Endothelial cell (in vitro differentiated cells): ENCODE data around the gene PDE10A. TPM values are rescaled to one million over a fixed set of nuclear protein-coding genes. Genes with fewer than 3 reads are reported as not detected.

Source experiments
- DNase-seq: peaks from one replicate; pipeline ENCODE4 v3.0.0; 2021; ENCODE audit warnings: low spot score
- H3K27ac Mint-ChIP-seq: one replicate; pipeline ENCODE4 v1.8.0; 2021; ENCODE audit warnings: mixed read lengths, inconsistent platforms; ENCODE audit not compliant: unreplicated experiment
- H3K27me3 Mint-ChIP-seq: one replicate; pipeline ENCODE4 v1.8.0; 2021; ENCODE audit warnings: mild to moderate bottlenecking, moderate library complexity, mixed read lengths, inconsistent platforms; ENCODE audit not compliant: unreplicated experiment
- H3K36me3 Mint-ChIP-seq: one replicate; pipeline ENCODE4 v1.8.0; 2021; ENCODE audit warnings: mild to moderate bottlenecking, low read depth, mixed read lengths, inconsistent platforms; ENCODE audit not compliant: unreplicated experiment
- H3K4me1 Mint-ChIP-seq: one replicate; pipeline ENCODE4 v1.8.0; 2021; ENCODE audit warnings: mild to moderate bottlenecking, mixed read lengths, inconsistent platforms; ENCODE audit not compliant: unreplicated experiment
- H3K4me3 Mint-ChIP-seq: one replicate; pipeline ENCODE4 v1.8.0; 2021; ENCODE audit warnings: mild to moderate bottlenecking, mixed read lengths, inconsistent platforms; ENCODE audit not compliant: unreplicated experiment
- H3K9me3 Mint-ChIP-seq: one replicate; pipeline ENCODE4 v1.8.0; 2021; ENCODE audit warnings: mixed read lengths, inconsistent platforms; ENCODE audit not compliant: unreplicated experiment
- CTCF ChIP-seq: fragments of 200-600 bp; sonication (generic); IDR thresholded peaks from one replicate; pipeline ENCODE4 v1.5.0; 2021; ENCODE audit warnings: antibody characterized with exemption; ENCODE audit not compliant: unreplicated experiment
- total RNA-seq: library from RNA; stranded (reverse); fragmentation: NEBNext Ultra II Directional; extraction: Animal tissue kit (Norgen Biotek cat#: 25700); gene quantifications from one replicate; pipeline ENCODE4 v1.2.1, GENCODE V29; 2021; ENCODE audit not compliant: unreplicated experiment

Gene PDE10A
- total RNA-seq, 1 donor from 2014 or later, result 11.5 TPM

- Mint-ChIP-seq H3K9me3 (no peaks in the 10 kb centered on the region), H3K4me1 (no peaks in the 10 kb centered on the region), H3K36me3 (no peaks in the 10 kb centered on the region), H3K27me3 (peaks cover 3% of the 10 kb centered on the region), H3K4me3 (no peak overlapping the region), H3K27ac (no peak overlapping the region)
- no peak for TF ChIP-seq CTCF
- no peak for DNase-seq
Measured at GRCh38 chr6:165301372-165302246, 361.4 kb downstream of the PDE10A start.

- Mint-ChIP-seq H3K4me1 (no peaks in the 10 kb centered on the region), H3K9me3 (no peaks in the 10 kb centered on the region), H3K4me3 (no peak overlapping the region), H3K27me3 (peaks cover 3% of the 10 kb centered on the region), H3K36me3 (no peaks in the 10 kb centered on the region), H3K27ac (no peak overlapping the region)
- TF ChIP-seq CTCF, result no peak
- no peak for DNase-seq
Measured at GRCh38 chr6:165300422-165300936, 362.6 kb downstream of the PDE10A start.

GRCh38 chr6:165298875-165299274 is 364.2 kb downstream of the PDE10A start:
- Mint-ChIP-seq H3K36me3 (no peaks in the 10 kb centered on the region), H3K27me3 (peaks cover 3% of the 10 kb centered on the region), H3K4me1 (no peaks in the 10 kb centered on the region), H3K27ac (no peak overlapping the region), H3K4me3 (no peak overlapping the region), H3K9me3 (no peaks in the 10 kb centered on the region)
- no peak for TF ChIP-seq CTCF
- DNase-seq, result no peak

GRCh38 chr6:165298402-165298801 is 364.6 kb downstream of the PDE10A start:
- H3K4me1 Mint-ChIP-seq, result no peaks in the 10 kb centered on the region
- TF ChIP-seq CTCF, result no peak

GRCh38 chr6:165292657-165293056 is 370.4 kb downstream of the PDE10A start:
- Mint-ChIP-seq H3K36me3 (no peaks in the 10 kb centered on the region), H3K27me3 (no peaks in the 10 kb centered on the region), H3K9me3 (no peaks in the 10 kb centered on the region), H3K4me1 (no peaks in the 10 kb centered on the region), H3K4me3 (no peak overlapping the region), H3K27ac (no peak overlapping the region)
- TF ChIP-seq CTCF, result no peak
- no peak for DNase-seq

More at GRCh38 chr6:165298402-165298801, 364.6 kb downstream of the PDE10A start:
- no peak for DNase-seq
- Mint-ChIP-seq H3K4me3 (no peak overlapping the region), H3K27me3 (peaks cover 3% of the 10 kb centered on the region), H3K36me3 (no peaks in the 10 kb centered on the region), H3K27ac (no peak overlapping the region), H3K9me3 (no peaks in the 10 kb centered on the region)
